ENCODE measurements around the gene ADCY7.

Gene ADCY7

GRCh38 chr16:50267651-50268050 is 1.3 kb downstream of the ADCY7 start:
- no peak for DNase-seq (ENCODE audit: low spot score)

GRCh38 chr16:50268352-50268751 is 2.0 kb downstream of the ADCY7 start:
- DNase-seq (ENCODE audit: low spot score): no peak

DNA sequence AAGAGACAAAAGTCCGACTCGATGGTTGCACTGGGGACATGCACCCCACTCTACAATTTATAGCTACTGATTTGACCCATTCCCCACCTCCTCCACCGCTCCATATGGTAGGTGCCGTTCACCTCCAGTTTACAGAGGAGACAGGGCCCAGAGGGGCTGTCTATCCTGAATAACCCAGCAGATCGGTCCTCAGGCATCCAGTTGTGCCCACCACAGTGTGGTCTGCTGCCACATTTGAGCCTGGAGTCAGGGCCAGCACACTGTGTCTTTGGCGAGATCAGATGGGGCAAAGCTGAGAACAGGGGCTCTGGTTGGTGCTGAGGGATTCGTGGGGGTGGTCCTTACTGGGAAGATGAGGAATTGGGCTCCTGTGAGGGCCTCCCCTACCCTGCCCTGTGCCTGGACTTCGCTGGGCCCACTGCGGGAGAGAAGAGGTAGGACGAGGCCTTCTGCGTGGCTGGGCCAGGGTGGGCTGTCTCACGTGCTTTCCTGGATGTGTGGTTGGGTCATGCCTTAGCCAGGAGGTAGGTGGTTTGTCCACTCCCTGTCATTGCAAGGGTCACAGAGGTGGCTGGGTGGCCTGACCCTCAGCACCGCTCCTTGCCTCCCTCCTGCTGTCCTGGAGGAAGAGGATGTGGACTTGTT is 2.8 kb downstream of the ADCY7 start:
- no peak for DNase-seq (ENCODE audit: low spot score)

- DNase-seq (ENCODE audit: low spot score): no peak
Observed at GRCh38 chr16:50269769-50270509, 3.6 kb downstream of the ADCY7 start.

DNA sequence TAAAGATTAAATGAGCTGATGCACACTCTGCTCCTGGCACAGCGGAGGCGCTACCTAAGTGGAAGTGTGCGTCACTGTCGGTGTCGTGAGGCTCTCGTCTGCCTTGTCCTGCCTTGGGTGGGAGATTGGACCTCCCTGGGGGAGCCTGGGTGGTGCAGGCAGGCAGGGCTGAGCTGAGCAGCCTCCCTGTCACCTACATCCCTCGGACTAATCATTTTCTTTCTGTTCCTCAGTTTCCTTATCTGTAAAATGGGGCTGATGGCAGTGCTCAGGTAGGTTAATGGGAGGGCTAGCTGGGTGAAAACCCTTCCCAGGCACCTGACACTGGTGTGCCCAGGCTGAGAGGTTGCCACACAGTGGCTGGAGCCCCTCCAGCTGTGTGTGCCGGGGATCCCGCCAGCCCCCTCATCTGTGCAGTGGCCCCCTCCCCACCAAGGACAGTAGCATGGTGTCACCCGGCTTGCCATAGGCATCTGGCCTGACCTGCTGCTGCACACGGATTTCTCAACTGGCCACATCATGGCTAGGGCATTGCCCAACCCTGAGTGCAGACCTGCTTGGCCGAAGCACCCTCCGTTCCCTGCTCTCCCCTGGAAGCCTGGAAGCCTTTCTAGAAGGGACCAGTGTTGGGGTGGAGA is 4.3 kb downstream of the ADCY7 start:
- no peak for DNase-seq (ENCODE audit: low spot score)

GRCh38 chr16:50271148-50272041 is 5.0 kb downstream of the ADCY7 start:
- DNase-seq (ENCODE audit: low spot score): no peak

DNA sequence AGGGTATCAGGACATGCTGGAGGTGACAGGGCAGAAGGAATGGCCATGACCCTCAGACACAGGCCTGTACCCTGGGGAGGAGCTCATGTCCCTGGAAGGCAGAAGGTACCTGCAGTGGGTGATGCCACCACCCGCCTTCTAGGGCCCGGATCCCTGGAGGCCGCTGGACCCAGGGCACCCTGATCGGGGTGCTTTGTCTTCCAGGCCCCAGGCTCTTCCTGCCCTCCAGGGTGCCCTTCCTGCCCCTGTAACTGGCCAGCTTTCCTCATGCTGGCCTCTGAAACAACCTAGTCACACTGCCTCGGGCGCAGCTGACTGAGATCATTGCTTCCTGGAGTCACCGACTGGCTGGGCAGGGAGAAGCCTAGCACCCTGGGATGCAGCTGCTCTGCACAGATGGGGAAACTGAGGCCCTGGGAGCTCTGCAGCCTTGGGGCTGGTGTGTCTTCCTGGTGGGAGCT is 5.8 kb downstream of the ADCY7 start:
- DNase-seq (ENCODE audit: low spot score): no peak

- DNase-seq (ENCODE audit: low spot score): no peak
Observed at GRCh38 chr16:50272687-50273381, 6.5 kb downstream of the ADCY7 start.

DNA sequence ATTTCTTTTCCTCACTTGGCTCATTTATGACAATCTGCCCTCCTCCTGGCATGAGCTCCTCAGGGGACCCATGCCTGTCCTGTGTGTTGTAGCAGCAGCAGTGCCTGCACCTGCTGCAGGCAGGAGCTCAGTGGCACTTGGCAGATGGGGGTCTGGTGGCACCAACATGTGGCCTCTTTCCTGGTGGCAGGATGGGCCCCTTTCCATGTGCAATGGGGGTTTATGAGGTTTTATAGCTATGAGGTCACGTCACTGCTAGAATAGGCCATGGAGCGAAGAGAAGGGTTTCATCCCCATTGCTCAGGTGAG is 7.0 kb downstream of the ADCY7 start:
- DNase-seq (ENCODE audit: low spot score): no peak

GRCh38 chr16:50273888-50274325 is 7.6 kb downstream of the ADCY7 start:
- DNase-seq (ENCODE audit: low spot score): no peak

DNA sequence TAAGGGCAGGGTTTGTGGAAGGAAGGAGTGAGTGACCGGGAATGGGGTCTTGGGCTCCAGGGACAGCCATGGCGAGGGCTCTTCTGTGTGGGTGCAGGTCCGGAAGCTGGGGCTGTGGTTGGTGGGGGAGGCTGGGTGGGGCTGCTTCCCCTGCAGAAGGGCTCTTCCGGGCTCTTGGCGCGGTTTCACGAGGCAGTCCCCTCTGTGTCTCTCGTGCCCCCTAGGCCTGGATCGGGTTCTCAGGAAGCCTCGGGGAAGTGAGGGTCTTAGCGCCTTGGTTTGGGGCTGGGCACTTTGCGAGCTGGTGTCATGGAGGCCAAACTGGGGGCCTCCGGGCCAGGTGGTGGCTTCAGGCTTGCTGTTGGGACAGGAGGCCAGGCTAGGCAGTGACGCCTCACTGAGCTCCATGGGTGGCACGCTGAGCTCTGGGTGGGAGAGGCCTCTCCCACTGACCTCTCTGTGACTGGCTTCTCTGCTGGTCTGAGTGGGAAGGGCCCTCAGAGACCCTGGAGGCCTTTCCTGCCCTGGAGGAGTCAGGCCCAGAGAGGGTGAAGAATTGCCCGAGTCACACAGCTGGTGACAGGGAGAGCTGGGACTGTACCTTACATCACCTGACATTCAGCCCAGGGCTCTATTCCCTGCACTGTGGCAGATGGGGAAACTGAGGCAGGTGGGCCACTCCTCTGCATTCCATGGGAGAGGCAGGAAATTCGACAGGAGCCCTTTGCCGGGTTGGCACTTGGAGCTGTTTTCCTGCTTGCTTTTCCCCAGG is 8.2 kb downstream of the ADCY7 start:
- no peak for DNase-seq (ENCODE audit: low spot score)

DNA sequence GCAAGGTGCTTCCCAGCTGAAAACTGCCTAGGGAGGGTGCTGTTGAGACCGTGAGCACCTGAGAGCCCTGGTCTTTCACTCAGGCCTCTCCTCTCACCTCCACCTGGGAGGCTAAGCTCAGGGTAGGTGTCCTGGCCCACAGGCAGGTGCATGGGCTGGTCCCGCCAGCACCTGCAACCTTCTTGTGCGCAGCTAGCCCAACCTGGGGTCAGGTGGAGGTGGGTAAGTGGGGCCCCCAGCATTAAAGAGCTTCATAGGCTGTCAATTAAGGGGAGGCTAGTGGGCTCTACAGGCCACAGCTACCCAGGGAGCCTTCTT is 8.7 kb downstream of the ADCY7 start:
- no peak for DNase-seq (ENCODE audit: low spot score)

DNA sequence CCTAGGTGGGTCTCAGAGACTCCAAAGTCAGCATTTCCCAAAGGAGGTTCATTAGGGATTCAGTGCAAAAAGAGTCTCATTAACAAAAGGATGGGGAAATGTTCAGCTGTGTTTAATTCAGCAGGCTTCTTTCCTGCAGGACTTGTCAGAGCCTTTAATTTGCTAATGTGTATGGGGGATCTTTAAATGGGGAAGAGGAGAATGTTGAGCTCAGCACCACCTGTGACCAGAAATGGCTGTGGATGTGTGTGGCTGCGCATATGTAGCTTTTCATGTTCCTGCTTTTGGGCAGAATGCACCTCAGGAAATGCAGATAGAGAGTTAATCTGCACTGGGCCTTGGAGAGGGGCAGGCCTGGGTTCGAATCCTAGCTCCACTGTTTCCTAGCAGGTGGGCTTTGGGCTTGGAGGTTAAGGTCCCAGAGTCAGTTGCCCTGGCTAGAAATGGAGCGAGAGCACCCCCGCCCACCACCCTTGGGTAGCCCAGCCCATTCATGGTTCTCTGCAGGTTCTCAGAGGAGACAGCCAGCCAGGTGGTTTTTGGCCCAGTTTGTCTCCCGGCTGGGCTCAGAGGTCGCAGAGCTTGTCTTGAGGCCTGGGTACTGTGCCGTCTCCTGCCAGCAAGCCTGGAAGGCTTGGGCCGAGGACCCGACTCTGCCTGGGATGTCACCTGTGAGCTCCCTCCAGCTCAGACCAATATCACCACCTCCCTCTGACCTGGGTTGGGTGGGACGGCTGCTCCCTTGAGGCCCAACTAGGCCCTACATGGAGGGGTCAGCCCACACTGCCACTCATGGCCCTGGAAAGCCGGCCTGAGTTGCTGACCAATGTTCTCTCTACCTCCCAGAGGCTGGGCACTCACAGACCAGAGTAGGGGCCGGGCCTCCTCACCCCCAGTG is 9.3 kb downstream of the ADCY7 start:
- no peak for DNase-seq (ENCODE audit: low spot score)

DNA sequence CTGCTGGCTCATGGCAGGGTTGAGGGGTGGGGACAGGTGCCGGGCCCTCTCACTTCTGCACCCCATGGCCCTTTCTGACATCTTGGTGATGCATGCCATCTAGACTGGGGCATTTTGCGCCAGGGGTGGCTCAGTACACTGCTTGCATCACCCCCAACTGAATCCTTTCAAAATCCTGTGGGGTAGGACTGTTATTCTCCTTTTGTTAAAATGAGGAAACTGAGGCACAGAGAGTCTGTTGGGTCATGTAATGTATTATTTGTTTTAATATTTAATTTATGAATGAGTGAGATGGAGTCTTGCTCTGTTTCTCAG is 9.9 kb downstream of the ADCY7 start:
- no peak for DNase-seq (ENCODE audit: low spot score)

DNA sequence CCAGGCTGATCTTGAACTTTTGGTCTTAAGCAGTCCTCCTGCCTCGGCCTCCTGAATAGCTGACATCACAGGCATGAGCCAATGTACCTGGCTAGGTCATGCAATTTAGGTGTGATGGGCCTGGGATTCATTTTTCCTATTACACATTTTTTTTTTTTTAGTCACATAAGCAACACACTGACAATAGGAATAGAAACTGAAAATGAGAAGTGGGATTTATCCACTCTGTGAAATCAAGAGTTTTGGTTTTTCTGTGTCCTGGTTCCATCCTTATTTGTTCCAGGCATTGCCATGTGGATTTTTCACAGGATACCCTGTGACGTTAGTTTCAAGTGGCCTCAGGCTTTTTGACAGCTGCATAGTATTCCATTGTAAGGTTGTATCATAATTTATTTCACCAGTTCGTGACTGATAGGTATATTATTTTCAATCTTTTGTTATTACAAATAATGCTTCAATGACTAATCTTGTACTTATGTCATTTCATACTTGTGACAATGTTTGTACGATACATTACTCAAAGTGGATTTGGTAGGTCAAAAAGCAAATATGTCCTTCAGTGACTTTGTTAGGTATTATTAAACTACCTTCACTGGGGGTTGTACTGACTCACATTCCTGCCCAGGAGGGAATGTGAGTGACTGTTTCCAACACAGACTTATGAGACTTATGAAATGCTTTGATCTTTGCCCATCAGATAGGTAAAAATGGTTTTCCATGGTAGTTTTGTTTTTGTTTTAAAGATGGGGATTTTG is 10.6 kb downstream of the ADCY7 start:
- no peak for DNase-seq (ENCODE audit: low spot score)

DNA sequence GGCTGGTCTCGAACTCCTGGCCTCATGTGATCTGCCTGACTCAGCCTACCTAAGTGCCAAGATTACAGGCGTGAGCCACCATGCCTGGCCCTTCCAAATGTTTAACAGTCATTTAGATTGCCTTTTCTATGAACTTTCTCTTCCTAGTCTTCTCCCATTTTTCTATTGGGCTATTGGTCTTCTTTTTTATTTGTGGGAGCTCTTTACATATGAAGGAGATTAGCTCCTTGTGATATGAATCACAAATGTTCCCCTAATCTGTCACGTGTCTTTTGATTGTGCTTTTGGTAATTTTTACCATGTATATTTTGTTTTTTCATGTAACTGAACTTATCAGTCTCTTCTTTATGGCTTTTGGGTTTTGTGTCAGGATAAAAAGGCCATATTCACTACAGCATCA is 11.9 kb downstream of the ADCY7 start:
- no peak for DNase-seq (ENCODE audit: low spot score)

GRCh38 chr16:50279504-50279865 is 13.1 kb downstream of the ADCY7 start:
- DNase-seq (ENCODE audit: low spot score): no peak

DNA sequence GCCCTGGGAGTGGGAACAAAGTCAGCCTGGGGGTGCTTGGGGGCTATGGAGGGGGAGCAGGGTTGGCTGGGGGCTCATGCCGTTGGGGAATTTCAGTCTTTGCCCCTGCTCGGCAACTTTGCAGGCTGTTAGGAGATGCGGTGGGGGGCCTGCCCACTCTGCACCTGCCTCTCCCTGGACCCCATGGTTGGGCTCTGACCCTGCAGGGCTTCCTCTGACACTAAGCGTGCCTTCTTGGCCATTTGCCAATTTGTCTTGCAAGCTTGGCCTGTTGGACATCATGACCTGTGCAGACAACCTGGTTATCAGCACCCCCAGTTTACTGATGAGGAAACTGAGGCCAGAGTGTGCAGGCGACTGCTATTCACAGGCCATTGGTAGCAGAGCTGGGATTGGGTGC is 14.6 kb downstream of the ADCY7 start:
- no peak for DNase-seq (ENCODE audit: low spot score)

GRCh38 chr16:50281391-50282009 is 15.1 kb downstream of the ADCY7 start:
- no peak for DNase-seq (ENCODE audit: low spot score)
